ENCODE data around the gene COQ2.
"Not testable (repeated sequence)": the region's sequence is repeated elsewhere in the genome, so short reads cannot be mapped to it uniquely, and the experiment has no call there.

COQ2 gene

GRCh38 chr4:83282049-83282535 is 2.5 kb downstream of the COQ2 start:
- DNase-seq, result no peak

- DNase-seq, result no peak
Measured at GRCh38 chr4:83281307-83281706, 3.3 kb downstream of the COQ2 start.

- DNase-seq, result no peak
Measured at GRCh38 chr4:83276299-83277040, 8.1 kb downstream of the COQ2 start.

GRCh38 chr4:83273926-83274325 is 10.7 kb downstream of the COQ2 start:
- DNase-seq, result not testable (repeated sequence)

DNA sequence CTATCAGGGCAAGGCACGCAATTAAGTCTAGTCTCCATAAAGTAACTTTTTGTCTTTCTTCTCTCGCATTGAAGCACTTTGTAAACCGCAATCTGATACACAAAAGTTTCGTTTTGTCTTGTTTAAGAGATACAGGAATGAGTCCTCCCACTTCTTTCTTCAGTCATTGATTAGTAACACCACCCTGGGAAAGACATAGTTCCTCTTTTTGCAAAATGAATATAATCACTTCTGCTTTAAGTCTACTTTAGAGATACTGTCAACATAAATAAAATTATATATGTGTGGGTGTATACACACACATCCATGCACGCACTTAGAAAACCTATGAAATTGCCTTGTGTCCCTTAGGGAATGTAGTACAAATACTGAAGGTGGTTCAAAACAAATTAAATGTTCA is 11.7 kb downstream of the COQ2 start:
- DNase-seq, result no peak

DNA sequence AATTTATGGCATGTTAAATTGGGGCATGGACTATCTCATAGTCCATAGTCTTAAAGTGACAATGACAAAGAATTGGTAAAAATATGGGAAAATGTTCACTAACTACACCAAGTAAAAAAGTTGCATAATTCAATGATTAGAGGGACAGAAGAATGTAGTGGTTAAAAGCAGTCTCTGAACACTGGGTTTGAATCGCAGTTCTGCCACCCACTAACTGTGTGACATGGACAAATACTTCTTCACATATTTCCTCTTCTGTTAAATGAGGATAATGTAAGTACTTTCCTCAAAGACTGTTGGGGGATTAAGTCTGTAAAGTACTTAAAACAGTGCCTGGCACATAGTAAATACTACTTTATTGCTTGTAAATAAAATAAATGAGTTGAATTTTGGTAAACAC is 15.3 kb downstream of the COQ2 start:
- DNase-seq, result no peak

DNA sequence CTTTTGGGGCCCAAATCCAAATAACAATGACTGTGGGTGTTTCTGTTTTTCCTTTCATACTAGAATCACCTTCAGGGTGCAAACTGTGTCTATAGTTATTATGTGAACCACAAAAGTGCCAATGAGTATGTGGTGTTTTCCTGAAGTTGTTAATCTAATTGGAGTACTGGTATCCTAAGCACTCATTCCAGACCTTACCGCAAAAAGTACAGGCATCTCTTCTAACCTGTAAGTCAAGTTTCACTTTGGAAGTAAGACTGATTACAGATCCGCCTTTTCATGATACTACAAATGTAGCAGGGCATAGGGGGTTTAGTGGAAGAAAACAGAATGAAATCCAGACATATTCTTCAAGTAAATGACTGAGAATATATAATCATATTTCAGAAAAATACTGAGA is 16.1 kb downstream of the COQ2 start:
- DNase-seq, result no peak

GRCh38 chr4:83267830-83268475 is 16.6 kb downstream of the COQ2 start:
- no peak for DNase-seq

DNA sequence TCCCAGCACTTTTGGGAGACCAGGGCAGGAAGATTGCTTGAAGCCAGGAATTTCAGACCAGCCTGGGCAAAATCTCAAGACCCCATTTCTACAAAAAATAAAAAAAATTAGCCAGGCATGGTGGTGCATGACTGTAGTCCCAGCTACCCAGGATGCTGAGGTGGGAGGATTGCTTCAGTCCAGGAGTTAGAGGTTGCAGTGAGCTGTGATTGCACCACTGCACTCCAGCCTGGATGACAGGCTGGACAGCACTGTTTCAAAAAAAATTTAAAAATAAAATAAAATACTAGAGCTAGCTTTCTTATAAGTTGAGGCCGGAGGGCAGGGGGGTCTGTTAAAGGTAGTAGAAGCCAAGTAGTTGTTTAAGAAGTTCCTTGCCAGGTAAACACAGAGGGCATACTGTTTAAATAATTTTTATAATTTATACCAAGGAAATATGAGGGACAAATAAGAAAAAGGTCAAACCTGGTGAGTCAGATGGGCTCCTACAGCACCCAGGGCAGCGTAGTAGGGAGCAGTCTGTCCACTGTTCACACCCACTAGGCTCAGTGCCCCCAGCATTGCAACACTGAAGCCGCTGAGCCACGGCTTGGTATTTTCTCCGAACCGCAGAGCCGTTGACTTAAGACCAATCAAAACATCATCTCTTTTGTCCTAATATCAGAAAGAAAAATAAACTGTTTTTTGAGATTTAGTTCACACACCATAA is 17.3 kb downstream of the COQ2 start:
- no peak for DNase-seq

GRCh38 chr4:83266689-83267088 is 17.9 kb downstream of the COQ2 start:
- no peak for DNase-seq

DNA sequence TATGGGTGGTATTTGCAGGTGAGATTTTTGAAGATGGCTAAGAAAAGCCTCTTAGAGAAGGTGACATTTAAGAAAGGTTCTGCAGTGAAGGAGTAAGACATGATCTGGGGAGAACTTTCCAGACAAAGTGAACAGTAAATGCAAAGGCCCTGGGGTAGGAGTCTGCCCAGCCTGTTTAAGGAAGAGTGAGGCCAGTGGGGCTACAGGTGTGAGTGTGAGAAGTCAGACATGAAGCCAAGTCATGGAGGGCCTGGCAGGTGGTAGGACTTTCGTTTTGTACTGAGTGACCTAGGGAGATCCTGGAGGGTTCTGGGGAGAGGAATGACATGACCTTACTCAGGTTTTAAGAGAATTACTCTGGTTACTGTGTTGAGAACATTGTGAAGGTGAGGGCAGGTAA is 21.5 kb downstream of the COQ2 start:
- DNase-seq, result no peak

GRCh38 chr4:83262682-83263081 is 21.9 kb downstream of the COQ2 start:
- DNase-seq, result no peak

- DNase-seq, result no peak
Measured at GRCh38 chr4:83261307-83261706, 23.3 kb downstream of the COQ2 start.

DNA sequence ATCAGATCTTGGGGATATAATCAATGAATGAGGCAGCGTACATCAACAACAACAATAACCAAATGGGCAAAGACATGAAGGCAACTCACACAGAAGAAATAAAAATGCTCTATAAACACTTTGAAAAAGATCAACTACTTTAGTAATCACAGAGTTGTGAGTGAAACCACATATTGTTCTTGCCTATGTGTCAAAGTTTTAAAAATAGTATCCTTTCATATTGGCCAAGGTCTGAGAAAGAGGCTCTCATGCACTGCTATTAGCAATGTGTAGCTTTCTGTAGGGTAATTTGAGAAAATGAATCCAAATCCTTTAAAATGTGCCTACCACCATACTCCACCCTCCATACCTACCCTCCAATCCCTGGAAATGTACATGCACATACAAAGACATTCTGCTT is 25.0 kb downstream of the COQ2 start:
- DNase-seq, result no peak

DNA sequence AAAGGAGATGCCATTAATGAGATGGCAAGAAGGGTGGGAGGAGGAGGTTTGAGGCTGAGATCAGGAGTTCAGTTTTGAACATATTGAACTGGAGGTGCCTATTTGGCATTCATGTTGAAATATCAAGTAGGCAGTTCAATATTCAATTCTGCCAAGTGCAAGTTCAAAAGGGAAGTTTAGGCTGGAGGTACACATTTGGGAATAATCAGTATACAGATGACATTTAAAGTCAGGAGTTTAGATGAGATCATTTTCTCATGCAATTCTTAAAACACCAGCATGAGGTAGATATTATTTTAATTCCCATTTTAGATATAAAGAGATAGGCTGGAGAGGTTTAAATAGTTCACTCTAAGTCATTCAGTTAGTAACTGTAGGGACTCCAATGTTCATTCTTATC is 26.1 kb downstream of the COQ2 start:
- DNase-seq, result no peak

DNA sequence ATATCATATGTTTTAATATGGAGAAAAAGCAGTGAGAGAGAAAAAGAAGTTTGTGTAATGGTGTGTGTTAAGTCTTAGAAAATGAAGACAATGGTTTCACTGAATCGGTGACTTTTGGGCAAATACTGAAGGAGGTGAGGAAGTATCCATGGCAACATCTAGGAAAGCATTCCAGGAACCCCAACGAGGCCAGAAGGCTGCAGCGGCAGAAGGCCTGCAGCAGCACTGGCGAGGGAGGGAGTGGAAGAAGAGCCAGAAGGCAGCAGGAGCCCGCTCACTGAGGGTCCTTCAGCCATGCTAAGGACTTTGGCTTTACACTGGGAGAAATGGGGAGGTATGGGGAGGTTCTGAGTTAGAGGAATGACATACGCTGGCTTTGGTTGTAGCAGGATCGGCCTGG is 26.8 kb downstream of the COQ2 start:
- no peak for DNase-seq

- no peak for DNase-seq
Measured at GRCh38 chr4:83255584-83255983, 29.0 kb downstream of the COQ2 start.

- peak; percentile 79 for DNase-seq
Measured at GRCh38 chr4:83252782-83253405, 31.7 kb downstream of the COQ2 start.

GRCh38 chr4:83251447-83251830 is 33.2 kb downstream of the COQ2 start:
- no peak for DNase-seq

DNA sequence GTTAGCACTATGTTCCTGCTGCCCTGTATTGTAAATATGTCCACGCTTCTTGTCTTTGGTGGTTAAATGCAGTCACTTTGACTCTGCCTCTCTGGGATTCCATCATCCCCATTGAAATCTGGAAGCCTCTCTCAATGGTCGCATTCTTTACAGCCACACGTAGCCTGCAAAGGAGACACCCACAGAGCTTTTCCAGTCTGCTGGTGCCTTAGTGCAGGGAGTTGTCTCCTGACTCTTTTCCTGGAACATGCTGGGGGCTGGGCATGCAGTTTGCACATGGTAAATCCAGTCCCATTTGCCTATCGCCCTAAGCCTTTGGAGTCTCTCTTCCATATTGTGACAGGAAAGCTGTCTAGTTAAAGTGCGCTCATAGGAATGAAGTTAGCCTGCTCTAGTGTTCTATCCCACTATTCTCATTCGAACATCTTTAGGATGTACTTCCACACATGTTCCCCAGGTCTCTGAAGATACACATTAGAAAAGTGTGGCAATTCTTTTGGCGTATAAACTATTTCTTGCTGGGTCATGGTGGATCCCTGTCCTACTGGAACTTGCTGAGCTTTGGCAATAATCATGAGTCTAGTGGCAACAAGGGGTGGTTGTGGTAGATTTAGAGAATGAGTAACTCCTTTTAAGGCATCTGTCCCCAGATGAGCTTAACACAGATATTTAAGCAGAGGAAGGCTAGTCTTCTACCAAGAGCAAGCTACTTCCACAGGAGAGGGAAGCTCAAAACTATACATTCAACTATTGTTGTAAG is 33.7 kb downstream of the COQ2 start:
- no peak for DNase-seq

- DNase-seq, result no peak
Measured at GRCh38 chr4:83248486-83248885, 36.1 kb downstream of the COQ2 start.

- no peak for DNase-seq
Measured at GRCh38 chr4:83247415-83248357, 36.9 kb downstream of the COQ2 start.

Data from DMS153 (cell line).